K562 (cell line): ENCODE results near the gene UQCRHL. TPM values are rescaled to one million over a fixed set of nuclear protein-coding genes. Genes with fewer than 3 reads are reported as not detected.

ENCODE experiments used
- CTCFL ChIP-seq: IDR thresholded peaks from 2 replicates; pipeline ENCODE4 v1.6.1; 2011; ENCODE audit warnings: borderline replicate concordance, low read depth, mild to moderate bottlenecking, moderate library complexity, low read length; ENCODE audit not compliant: insufficient read depth, poor library complexity, severe bottlenecking
- EZH2 ChIP-seq: IDR thresholded peaks from 2 replicates; pipeline ENCODE4 v1.6.1; 2012; ENCODE audit warnings: low read depth, mild to moderate bottlenecking, inconsistent platforms, low read length, borderline replicate concordance
- FOXJ2 ChIP-seq: fragments of 200-800 bp; sonication (Bioruptor generic); IDR thresholded peaks from 2 replicates; pipeline ENCODE4 v1.6.1; 2016; ENCODE audit warnings: missing genetic modification characterization, missing compliant biosample characterization
- JUNB ChIP-seq: fragments of 450-650 bp; formaldehyde crosslinking; conservative IDR thresholded peaks from 2 replicates; pipeline ENCODE4 v1.4.0; 2020; ENCODE audit warnings: mild to moderate bottlenecking
- KAT8 ChIP-seq: fragments of 450-650 bp; IDR thresholded peaks from 2 replicates; pipeline ENCODE4 v1.6.1; 2016; ENCODE audit warnings: low read depth, mild to moderate bottlenecking
- KDM5B ChIP-seq: fragments of 200-600 bp; sonication (generic); IDR thresholded peaks from 2 replicates; pipeline ENCODE4 v1.6.1; 2012; ENCODE audit warnings: low read depth, mild to moderate bottlenecking, moderate library complexity, low read length, control low read depth, inconsistent platforms; ENCODE audit not compliant: insufficient replicate concordance
- KHSRP ChIP-seq: fragments of 450-650 bp; IDR thresholded peaks from 2 replicates; pipeline ENCODE4 v1.6.1; 2017
- NKRF ChIP-seq: fragments of 450-650 bp; IDR thresholded peaks from 2 replicates; pipeline ENCODE4 v1.6.1; 2016; ENCODE audit warnings: borderline replicate concordance
- POLR2A ChIP-seq: fragments of 450-650 bp; conservative IDR thresholded peaks from 2 replicates; pipeline ENCODE4 v1.6.1; 2016
- SMARCA4 ChIP-seq: fragments of 450-650 bp; IDR thresholded peaks from 2 replicates; pipeline ENCODE4 v1.6.1; 2016
- TAF7 ChIP-seq: fragments of 450-650 bp; IDR thresholded peaks from 2 replicates; pipeline ENCODE4 v1.6.1; 2016; ENCODE audit warnings: missing genetic modification characterization, missing compliant biosample characterization
- ZBTB5 ChIP-seq: fragments of 450-650 bp; IDR thresholded peaks from 2 replicates; pipeline ENCODE4 v1.6.1; 2017; ENCODE audit warnings: antibody characterized with exemption
- ZFP1 ChIP-seq: fragments of 450-650 bp; formaldehyde crosslinking; IDR thresholded peaks from 2 replicates; pipeline ENCODE4 v1.4.0; 2020; ENCODE audit warnings: mild to moderate bottlenecking, mixed read lengths
- ZNF184 ChIP-seq: sonication (generic); formaldehyde crosslinking; IDR thresholded peaks from 2 replicates; pipeline ENCODE4 v1.5.0; 2020; ENCODE audit warnings: missing genetic modification reagents
- ZNF395 ChIP-seq: fragments of 200-800 bp; sonication (Bioruptor generic); IDR thresholded peaks from 2 replicates; pipeline ENCODE4 v1.6.1; 2017; ENCODE audit warnings: missing genetic modification characterization, missing compliant biosample characterization
- ZNF551 ChIP-seq: fragments of 250-450 bp; sonication (Bioruptor Pico); IDR thresholded peaks from 2 replicates; pipeline ENCODE4 v1.5.0; 2021; ENCODE audit warnings: mild to moderate bottlenecking, moderate library complexity
- ZSCAN32 ChIP-seq: fragments of 450-650 bp; formaldehyde crosslinking; IDR thresholded peaks from 2 replicates; pipeline ENCODE4 v1.4.0; 2020; ENCODE audit warnings: mild to moderate bottlenecking, moderate library complexity
- polyA plus RNA-seq, 8 experiments: library from polyadenylated mRNA; depleted of rRNA in 4 of 8; stranded (reverse) in 5 of 8; unstranded in 3 of 8; fragments of >200 nt; fragmentation: Nextera tagmentation in 2 of 8; fragmentation: Illumina TruSeq in 1 of 8; extraction: Ambion mirVana in 2 of 8; extraction: Trizol in 1 of 8; gene quantifications; 2 replicates each; pipeline versions ENCODE4 v1.2.1 to v1.2.3, GENCODE V29; 2011 to 2014; ENCODE audit warnings: inconsistent platforms in 1 of 8, missing spikeins in 1 of 8
- total RNA-seq, 7 experiments: library from RNA; depleted of rRNA in 6 of 7; stranded (reverse); fragments of >200 nt in 6 of 7; fragmentation: Illumina TruSeq in 2 of 7; extraction: Trizol in 2 of 7; gene quantifications; 2 replicates each; pipeline versions ENCODE4 v1.2.1 to v1.2.3, GENCODE V29; 2011 to 2021; ENCODE audit warnings: low replicate concordance in 1 of 7

The UQCRHL gene
- total and polyA plus RNA-seq, 9 of the 15 experiments (the other 6 are each of a cell fraction or from before 2014, with no cell fraction given), result 5.1 to 41.3 (median 21.8) TPM

- TF ChIP-seq FOXJ2 (tag), result peak; percentile 90
- TF ChIP-seq JUNB (CRISPR knock-in tag), result no peak
- no peak for TF ChIP-seq ZNF184
- TF ChIP-seq KDM5B, result peak; percentile 79
- TF ChIP-seq SMARCA4, result no peak
- TF ChIP-seq ZFP1 (CRISPR knock-in tag), result no peak
- no peak for TF ChIP-seq KHSRP
- TF ChIP-seq TAF7 (tag), result 0 out of 2 replicates have a peak, but pooled peaks have one; percentile 10
- no peak for TF ChIP-seq ZSCAN32 (CRISPR knock-in tag)
- TF ChIP-seq ZNF551 (CRISPR knock-in tag), result no peak
- no peak for TF ChIP-seq NKRF
- TF ChIP-seq POLR2A, result peak; percentile 74
- no peak for TF ChIP-seq CTCFL
- TF ChIP-seq ZBTB5, result no peak
- no peak for TF ChIP-seq EZH2
- TF ChIP-seq ZNF395 (CRISPR knock-in tag), result peak; percentile 77
- TF ChIP-seq KAT8, result peak; percentile 38; the same call in 1 of the 2 replicates
These were observed 41.7 kb upstream of the UQCRHL start (continued) for GRCh38 chr1:15848929-15849774.
